ENCODE results near the gene CENPX. TPM values are rescaled to one million over a fixed set of nuclear protein-coding genes. Genes with fewer than 3 reads are reported as not detected.

The CENPX gene
- polyA plus RNA-seq, 3 donors, result 38.7 to 51.4 (median 48.5) TPM

DNA sequence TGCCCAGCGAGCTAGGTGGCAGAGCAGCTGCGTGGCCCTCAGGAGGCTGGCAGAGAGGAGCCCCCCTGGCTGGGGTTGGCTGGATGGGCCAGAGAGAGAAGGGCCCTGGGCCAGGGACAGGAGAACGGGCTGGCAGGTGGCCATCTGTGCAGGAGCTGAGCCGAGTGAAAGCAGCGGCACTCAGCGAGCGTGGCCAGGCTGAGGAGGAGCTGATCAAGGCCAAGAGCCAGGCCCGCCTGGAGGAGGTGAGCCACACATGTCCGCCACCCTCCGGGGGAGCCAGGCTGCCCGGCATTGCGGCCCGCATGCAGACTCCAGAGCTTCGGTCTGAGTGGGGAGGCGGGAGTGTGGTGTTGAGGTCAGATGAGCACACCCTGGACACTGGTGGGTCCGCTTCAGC is 6.7 kb upstream of the CENPX start:
- DNase-seq, result no peak

DNA sequence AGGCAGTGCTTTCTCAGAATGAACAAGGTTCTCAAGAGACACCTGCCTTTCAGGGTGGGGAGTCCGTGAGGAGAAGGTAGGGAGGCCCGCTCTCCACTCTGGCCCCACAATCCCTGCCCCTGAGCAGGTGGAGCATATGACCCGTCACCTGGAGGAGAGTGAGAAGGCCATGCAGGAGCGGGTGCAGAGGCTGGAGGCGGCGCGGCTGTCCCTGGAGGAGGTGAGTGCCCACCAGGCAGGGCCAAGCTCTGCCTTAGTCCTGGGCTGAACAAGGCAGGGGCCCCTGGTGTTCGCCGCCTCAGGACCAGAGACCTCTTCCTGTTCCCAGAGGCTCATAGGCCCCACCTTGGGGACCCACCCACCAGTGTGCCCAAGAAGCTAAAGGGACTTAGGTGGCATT is 6.3 kb upstream of the CENPX start:
- no peak for DNase-seq

DNA sequence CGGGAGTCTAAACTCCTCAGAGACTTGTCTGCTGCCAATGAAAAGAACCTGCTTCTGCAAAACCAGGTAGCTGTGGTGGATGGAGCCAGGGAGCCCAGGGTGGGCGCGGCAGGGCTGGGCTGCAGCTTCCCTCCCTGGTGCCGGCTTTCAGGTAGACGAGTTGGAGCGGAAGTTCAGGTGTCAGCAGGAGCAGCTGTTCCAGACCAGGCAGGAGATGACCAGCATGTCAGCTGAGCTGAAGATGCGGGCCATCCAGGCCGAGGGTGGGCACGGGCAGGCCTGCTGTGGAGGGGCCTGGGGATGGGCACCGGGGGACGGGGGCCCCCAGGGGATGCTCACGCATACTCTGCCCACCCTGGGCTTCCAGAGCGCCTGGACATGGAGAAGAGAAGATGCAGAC is 5.6 kb upstream of the CENPX start:
- no peak for DNase-seq

DNA sequence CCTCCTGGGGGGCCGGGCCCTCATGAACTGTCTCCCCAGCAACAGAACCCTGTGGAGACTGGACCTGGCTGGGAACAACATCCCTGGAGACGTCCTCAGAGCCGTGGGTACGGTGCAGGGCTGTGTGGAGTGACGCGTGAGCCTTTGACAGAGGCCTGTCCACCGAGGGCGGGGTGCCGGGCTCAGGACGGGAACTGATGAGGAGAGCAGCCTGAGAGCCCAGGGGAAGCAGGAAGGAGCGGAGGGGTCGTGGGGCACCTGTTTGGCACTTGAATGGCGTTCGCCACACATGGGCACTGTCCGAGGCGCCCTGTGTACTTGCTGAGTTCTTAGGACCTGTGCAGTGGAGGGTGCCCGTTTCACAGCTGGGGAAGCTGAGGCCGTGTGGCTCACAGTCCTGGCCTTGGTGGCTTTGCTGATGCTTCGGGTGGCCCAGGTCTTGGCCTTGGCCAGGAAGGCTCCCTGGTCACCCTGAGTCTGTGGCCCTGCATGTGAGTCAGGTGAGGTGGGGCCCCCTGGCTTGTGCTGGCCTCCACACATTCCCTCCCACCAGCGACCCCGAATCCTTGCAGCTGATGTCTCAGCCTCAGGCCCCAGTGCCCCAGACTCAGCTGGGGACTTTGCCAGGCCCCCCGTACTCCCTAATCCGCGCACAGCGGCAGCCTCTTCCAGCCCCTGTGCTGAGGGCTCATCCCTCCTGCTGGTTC is 2.9 kb upstream of the CENPX start:
- no peak for DNase-seq

DNA sequence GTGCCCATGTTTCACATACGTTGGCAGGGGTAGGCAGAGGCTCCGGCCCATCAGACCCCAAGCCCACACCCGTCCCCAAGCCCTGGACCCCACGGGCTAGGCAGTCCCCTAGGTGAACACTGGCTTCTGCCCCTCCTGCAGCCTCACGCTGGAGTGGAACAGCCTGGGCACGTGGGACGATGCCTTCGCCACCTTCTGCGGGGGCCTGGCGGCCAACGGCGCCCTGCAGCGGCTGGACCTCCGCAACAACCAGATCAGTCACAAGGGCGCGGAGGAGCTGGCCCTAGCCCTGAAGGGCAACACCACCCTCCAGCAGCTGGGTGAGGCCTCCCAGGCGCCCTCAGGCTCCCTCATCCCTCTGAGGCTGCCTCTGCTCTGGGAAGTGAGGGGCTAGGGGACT is 2.2 kb upstream of the CENPX start:
- no peak for DNase-seq

DNA sequence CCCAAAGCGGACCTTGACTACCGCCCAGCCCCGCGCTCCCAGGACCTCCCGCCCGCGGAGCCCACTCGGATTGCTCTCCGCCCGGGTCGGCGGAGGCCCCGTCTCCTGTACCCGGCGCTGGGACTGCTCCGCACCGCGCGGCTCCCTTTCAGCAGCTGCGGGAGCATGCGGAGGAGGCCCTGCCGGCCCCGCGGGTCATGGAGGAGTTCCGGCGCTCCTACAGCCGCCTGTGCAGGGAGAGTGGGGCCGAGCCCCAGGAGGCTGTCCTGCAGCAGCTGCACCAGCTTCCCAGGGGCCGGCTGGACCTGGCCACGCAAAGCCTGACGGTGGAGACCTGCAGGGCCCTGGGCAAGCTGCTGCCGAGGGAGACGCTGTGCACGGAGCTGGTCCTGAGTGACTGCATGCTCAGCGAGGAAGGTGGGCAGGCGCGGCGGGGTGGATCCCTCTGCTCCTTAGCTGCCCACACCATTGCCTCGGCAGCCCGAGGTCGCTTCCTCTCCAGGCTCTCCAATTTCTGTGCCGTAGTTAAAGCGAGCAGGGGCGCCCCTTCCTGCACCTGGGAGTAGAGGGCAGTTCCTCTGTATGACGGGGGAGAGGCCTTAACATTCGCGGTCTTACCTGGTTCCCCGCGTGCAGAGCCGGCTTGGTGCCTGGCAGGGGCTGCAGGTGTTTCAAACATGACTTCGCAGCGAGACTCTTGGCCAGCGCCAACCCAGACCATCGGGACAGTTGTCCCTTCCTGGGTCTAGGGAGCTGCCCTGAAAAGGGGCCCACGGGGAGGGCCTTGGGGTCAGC is 966 bp upstream of the CENPX start:
- DNase-seq, result no peak

DNA sequence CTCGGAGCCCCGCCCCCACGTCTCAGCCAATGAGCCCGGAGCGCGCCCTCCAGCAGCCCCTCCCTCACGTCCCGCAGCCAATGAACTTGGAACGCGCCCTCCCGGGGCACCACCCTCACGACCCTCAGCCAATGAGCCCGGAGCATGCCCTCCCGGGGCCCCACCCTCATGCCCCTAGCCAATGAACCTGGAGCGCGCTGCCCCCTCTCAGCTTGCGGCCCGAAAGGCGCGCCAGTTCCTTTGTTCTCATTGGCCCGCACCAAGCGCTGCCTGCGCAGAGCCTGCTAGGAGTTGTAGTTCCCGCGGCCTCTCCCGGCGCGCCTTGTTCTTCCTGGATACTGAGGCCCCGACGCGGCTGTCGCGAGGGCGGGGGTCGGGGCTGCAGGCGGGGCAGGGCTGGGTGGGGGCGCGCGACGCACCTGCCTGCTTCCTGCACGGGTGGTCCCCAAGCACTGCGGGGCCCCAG is 336 bp upstream of the CENPX start, which contains the start of gene LRRC45:
TSS of gene LRRC45 (plus strand) at position 325 of the 466 bp plus-strand sequence. CDS start 339 bp downstream, outside the sequence.
- peak; percentile 99 for DNase-seq

DNA sequence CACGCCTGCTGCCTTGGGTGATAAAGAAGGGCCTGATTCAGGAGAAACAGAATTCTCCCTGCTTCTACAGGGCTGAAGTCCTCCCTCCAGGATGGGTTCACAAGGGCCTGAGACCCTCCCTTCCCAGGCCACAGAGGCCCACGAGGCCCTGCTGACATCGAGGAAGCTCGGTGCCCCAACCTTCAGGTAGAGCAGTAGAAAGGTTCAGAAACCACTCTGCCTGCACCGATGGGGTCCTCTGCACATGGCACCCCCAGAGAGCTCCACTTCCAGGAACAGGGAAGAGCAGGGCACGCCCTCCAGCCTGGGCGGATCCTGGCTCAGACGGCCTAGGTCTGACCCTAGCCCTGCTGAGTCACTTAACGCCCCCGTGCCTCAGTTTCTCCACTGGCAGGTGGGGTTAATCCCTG is 773 bp downstream of the CENPX start:
- DNase-seq, result no peak

DNA sequence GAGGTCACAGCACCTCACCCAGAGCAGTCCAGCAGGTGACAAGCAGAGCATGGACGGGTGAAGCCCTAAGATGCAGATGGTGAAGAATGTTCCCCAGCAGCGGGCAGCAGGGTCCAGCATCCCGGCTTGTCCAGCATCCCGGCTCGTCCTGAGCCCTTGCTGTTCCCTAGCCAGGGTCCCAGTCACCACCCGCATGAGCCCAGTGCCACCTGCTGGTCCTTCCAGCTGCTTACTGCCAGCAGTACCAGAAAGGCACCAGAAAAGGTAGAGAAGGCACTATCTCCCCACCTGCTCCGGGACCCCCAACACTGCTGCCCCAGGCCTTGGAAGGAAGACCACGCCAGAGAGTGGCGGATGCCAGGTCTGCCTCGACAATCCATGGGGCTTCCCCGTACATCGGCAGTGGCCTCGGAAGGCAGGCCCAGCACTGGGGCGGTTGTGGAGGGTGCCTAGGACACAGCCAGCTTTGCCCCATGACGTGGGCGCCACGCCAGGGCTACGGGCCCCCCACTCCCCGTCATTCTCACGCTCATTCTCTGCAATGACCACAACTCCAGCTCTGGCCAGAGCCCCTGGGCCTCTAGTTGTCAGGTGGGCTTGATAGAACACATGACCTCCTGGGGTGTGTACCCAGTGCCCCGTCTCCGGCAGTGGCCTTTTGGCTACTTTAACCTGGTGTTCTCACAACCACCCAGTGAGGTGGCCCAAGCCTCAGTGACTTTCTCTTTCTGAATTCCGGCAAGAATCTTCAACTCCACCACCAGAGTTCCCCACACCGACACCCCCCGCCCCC is 1.4 kb downstream of the CENPX start:
- peak; percentile 73 for DNase-seq

DNA sequence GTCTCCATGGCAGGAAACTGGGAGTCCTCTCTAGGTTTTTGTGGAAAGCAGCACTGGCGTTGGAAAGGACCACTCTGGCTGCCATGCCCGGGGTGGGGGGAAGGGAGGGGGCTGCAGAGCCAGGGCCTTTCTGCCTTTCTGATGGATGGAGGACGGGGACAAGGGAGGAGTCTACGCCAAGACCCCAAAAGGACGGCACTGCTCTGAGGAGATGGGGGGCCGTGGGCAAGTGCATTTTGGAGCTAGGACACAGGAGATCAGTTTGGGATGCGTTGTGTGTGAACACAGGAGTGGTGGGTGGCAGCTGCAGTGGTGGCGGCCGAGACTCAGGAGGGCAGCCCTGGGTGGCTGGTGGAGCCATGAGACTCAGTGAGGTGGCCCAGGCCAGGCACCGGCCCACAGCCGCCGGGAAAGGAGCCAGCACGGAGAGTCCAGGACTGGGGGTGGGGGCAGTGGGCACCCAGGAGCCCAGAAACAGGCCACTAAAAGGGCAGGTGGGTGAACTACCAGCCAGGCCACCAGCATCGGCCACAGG is 2.0 kb downstream of the CENPX start:
- DNase-seq, result no peak

DNA sequence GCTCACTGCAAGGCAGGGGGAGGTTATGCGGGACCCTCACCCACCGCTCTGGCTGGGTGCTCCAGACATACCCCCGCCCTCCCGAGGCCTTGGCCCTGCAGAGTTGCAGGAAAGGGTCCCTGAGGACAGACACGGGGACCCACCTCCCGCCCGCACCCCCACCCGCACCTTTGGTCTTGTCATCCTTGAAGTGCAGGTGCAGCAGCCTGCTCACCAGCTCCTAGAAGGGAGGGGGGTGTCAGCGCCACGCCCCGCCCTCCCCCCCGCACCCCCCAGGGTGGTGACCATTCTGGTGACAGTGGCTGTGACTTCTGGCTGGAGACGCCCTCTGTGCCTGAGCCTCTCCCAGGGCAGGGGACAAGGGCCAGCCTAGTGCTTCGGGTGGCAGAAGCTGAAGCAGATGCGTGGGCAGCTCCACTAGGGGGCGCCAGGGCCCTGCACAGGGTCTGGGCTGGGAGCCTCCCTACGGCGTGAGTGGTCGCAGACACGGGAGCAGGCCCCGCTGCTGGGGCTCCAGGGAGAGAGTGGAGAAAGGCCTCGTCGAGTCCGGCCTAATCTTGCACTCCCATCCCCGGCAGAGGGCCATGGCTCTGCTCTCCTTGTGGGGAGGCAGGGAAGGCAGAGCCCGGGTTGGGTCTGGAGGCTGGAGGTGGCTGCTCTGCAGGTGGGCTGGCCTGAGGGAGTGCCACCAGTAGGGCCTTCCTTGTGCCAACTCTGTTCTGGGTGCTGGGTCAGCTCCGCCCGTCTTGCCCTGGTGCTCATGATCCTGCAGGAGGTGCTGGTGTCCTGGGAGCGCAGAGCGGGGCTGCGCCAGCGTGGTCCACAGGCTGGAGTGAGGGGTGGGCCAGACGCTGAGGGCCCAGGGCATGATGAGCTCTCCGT is 2.7 kb downstream of the CENPX start:
- no peak for DNase-seq

DNA sequence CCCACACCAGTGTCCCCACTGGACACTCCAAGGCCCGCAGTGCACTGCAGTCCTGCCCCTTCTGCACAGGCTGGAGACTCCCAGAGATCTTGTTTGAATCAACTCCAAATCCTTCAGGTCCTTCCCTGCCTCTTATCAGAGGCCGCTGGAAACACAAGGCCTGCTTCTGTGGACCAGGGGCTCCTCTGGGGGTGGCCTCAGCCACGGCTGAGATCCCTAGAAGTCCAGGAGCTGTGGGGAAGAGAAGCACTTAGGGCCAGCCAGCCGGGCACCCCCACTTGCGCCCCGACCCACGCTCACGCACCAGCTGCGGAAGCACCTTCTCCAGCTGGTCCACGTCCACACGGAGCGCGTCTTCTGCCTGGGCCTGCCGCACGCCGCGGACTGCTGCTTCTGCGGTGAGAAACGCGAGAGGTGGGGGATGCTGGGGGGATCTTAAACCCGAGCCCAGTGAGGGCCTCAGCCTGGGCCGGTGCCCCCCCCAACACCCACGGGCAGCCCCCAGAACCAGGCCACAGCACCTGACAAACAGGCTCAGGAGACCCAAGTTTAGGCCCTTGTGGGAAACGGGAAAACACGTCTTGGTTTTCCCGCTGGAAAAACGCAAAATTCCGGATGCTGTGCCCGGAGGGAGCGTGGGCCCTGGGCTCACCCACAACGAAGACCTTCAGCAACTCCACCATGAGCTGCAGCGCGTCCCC is 3.5 kb downstream of the CENPX start:
- no peak for DNase-seq

DNA sequence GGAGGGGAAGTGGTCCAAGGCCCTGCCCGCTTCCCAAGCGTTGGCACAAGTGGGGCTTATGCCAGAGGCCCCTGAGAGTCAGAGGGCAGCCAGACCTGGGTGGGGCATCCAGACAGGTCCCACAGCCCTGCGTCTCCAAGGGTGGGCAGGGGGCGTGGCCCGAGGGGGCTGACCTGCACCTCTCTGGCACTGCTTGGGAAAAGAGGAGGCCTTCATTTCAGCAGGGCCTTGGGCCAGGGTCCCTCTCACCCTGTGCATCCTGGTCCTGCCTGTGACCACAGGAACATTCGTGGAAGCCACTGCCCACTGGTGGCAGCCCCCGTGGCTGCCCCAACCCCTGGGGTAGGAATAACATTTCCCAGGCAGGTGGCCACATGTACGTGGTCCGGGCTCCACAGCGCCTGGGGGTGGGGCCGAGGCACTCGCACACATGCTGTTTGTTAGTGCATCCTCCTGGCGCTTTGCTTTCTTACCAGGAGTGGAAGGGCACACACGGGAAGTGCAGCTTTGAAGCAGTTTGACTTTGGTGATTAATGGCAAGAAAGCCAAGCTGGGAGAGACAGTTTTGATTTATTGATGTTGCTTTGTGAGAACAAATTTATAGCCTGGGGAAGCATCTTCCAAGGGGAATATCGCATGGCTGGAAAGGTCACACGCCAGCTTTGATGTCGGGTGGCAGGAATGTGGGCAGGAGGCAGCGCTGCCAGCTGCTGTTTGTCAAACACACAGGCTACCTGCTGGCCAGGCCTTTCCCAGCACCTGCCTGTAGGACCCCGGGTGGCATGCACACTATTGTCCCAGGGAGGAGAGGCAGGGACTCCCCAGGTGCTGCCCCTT is 4.3 kb downstream of the CENPX start:
- peak; percentile 82 for DNase-seq

DNA sequence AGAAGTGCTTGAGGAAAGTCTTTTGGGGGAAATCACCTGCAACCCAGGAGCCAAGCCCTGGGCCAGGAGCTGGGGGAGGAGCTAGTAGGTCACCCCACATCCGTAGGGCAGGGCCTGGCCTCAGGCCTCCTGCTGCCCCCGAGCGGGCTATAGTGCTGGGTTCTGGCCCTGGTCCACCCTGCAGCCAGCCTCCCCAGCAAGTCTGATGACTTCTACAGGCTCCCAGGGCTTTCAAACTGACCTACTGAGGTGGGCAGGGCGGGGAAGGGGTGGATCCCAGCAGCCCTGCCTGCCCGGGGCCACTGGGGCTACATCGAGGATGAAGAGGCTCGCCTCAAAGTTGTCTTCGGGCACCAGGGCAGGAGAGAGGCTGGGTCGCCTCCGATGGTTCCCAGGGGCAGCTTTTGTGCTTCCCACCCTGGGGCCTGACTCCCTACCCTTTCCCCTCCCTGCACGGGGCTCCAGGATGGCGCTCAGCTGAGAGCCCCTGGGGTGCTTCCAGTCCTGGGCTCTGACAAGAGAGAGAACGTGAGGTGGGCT is 5.0 kb downstream of the CENPX start:
- DNase-seq, result no peak

DNA sequence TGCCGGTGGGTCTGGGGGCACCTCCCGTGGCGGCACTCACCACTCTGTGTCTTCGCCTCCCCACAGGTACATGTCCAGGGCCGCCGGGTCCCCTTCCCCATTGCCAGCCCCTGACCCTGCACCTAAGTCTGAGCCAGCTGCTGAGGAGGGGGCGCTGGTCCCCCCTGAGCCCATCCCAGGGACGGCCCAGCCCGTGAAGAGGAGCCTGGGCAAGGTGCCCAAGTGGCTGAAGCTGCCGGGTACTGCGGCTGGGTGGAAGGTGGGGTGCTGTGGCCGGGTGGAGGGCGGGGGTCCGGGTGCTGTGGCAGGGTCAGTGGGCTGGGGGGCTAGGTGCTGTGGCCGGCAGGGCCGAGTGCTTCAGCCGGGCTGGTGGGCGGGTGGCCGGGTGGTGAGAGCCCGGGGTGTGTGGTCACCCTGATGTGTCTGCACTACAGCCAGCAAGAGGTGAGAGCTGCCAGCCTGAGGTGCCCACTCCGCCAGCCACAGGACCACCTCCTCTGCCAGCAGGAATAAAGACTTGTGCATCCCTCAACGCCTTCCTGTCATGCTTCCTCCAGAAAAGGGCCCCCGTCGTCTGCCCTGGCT is 5.7 kb downstream of the CENPX start:
- no peak for DNase-seq

DNA sequence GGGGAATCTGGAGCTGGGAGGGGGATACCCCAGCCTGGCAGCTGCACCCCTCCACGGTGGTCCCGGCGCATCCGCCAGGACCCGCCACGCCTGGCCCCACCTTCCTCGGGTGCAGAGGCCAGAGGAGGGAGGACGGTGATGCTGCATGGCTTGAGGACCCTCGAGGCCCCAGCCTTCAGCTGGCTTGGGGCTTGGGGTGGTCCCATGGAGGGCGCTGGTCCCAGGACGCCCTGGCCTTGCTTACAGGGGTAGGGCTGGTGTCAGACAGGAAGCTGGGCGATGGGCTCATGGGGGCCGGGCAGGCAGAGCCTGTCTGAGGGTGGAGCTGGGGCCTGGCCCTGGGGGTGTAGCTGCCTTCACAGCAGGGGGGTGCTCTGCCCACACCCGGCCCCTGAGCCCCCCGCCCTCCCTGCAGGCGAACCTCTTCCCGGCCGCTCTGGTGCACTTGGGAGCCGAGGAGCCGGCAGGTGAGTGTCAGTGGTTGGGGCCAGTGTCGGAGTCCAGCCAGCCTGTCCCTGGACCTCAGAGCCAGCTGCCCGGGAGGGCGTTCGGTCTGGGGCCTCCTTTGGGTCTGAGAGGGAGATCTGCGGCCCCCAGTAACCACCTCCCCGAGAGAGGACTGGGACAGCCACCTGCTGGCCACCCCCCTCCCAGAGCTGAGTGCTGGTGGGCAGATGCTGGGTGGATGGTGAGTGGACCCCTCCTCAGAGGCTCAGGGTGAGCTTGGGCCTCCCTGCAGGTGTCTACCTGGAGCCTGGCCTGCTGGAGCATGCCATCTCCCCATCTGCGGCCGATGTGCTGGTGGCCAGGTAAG is 6.4 kb downstream of the CENPX start:
- DNase-seq, result no peak

DNA sequence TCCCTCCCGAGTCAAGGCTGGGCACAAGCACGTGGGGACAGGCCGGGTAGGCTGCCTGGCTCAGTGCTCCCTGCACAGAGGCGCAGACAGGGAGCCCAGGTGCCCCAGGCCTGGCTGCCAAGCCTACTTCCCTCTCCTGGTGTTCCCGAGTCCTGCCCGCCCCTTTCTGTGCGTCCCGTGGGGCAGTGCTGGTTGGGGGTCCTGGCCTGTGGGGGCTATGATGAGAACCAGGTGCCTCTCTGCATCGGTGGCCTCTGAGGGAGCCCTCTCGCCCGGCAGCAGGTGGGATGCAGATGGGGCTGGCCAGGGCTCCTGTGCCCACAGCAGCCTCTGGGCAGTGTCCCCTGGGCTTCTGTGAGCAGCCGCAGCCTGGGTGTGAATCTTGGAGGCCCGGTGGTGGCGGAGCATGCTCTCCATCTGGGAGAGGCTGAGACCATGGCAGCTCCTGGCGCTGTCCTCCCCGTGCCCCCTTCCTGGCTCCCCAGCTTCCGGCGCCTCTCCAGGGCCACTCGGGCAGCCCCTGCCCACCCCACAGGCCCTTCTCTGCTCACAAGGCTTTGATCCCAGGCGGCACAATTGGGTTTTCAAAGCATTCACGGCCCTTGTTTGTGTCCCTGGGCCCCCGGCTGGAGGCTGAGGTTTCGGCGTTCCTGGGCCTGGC is 7.2 kb downstream of the CENPX start:
- DNase-seq, result no peak

DNA sequence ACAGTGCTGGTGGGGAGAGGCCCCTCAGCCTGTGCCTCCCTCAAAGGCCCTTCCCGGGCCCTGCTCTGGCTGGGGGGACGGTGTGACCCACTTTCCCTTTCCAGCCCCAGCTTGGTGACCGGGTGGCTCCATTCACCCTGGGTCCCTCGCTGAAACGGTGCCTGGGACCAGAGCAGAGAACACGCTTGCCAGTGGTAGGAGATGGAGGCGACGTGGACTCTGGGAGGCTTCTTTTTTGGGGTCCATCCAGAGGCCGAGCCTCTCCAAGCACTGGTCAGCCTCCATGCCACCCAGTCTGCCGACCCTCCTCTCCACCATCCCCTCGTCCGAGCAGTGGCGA is 7.7 kb downstream of the CENPX start:
- no peak for DNase-seq

Data from renal pelvis (tissue), 4 donors.